Measurements from ENCODE around the gene MSANTD2.
A peak's percentile ranks its signal among the peaks of the same experiment; 100 is the strongest.
"Not testable (repeated sequence)": the region's sequence is repeated elsewhere in the genome, so short reads cannot be mapped to it uniquely, and the experiment has no call there.

Gene MSANTD2

DNA sequence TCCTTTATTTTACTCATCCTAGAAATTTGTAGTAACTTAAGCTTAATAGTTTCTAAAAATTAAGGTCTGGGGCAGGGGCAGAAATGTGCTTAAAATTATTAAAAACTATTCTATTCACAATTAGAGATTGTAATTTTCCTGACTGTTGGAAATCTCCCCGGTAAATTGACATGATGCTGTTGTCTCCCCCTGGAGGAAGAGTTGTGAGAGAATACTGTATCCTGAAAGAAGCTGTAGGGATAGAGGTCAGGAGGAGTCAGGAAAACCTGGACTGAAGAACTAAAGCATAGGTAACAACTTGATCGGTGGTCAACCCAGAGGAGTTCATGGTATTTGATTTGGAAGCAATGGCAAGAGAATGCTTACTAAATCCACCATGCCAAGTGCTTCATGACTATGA lies 21.9 kb downstream of the MSANTD2 start:
- H3K4me3 ChIP-seq (ENCODE audit: low read depth, low read length), result no peak overlapping the region

DNA sequence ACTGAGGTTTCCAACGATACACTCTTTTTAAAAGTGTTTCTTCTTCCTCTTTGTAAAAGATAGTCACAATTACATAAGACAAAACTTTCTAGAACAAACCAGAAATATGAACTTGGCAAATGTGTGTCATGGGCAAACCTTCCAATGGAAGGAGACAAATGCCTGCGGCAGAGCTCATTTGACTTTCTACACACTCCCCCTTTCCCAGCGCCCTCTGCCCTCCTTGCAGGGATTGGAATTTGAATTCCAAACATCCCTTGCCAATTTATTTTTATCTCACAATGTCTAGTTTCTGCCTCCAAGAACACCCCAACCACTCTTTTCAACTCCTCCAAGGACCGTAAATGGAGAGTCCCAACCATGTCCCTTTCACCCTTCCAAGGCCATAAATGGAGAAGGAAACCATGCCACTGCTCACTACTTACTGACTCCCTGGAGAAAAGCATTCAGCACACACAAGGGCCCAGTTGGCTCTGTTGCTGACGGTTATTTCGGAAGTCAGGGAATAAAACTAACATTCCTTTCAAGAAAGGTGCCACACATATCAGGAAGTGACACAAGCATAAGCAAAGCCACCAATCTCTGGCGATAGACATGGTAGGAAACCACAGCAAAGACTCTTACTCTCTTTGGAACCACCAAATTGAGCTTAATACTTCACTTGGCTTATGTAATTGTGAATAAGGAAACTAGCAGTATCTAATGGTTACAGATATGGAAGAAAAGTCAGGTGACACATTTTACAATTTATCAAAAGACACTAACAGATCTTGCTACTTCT lies 23.2 kb downstream of the MSANTD2 start:
- no peak overlapping the region for H3K4me3 ChIP-seq (ENCODE audit: low read depth, low read length)

DNA sequence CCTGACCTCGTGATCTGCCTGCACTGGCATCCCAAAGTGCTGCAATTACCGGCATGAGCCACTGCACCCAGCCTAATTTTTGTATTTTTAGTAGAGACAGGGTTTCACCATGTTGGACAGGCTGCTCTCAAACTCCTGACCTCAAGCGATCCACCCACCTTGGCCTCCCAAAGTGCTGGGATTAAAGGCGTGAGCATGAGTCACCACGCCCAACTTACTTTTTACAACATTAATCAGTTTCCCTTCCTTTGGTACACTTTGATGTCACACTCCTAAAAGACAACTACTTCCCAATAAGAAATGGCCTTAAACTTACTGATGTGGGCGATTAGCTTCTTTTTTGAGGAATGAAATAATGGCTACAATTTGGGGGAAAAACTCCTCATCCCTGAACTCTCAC lies 29.2 kb downstream of the MSANTD2 start:
- not testable (repeated sequence) for H3K4me3 ChIP-seq (ENCODE audit: low read depth, low read length)

DNA sequence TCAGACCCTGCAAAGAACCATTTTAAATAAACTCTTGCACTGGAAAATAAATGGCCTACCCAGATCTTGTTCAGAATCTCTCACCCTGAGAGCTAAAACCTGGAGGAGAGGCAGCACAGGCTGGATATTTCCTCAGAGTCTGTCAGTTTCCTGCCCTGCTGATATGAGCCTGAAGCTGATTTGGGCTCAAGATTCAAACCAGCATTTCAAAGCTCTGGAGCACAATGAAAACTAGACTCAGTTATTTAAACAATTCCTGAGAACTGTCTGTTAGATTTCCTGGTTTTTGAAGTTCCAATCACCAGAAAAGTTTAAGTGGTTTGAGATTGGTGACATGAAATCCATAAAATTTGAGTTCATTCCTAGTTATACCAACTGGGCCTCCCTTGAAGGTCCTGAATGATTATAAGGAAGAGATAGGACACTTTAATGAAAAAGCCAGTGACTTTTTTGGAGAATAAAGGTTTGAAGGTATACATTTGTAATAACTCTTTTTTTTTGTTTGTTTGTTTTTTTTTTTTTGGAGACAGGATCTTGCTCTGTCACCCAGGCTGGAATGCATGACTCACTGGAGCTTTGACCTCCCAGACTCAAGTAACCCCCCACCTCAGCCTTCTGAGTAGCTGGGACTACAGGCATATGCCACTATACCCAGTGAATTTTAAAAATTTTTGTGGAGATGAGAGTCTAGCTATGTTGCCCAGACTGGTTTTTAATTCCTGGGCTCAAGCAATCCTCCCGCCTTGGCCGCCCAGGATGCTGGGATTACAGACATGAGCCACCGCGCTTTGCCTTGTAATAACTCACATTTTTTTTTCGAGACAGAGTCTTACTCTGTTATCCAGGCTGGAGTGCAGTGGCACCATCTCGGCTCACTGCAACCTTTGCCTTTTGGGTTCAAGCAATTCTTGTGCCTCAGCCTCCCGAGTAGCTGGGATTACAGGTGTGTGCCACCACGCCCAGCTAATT lies 30.1 kb downstream of the MSANTD2 start:
- no peak overlapping the region for H3K4me3 ChIP-seq (ENCODE audit: low read depth, low read length)

DNA sequence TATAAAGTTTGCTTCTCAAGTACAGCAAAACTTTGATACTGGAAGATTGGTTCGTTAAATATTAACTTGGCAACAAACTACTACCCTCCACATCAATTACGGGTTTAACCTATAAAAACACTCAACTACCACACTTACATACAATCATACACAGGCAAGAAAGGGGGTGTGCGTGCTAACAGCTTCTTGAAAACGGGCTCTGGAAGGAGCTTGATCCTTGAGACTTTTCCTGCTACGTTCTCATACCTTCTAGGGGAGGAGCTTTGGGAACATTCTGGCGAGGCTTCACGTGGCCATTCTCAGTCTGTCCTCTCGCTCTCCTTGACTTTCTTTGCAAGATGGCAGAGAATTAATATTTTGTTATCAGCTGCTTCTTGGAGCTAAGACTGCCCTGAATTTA lies 31.3 kb downstream of the MSANTD2 start:
- no peak overlapping the region for H3K4me3 ChIP-seq (ENCODE audit: low read depth, low read length)

DNA sequence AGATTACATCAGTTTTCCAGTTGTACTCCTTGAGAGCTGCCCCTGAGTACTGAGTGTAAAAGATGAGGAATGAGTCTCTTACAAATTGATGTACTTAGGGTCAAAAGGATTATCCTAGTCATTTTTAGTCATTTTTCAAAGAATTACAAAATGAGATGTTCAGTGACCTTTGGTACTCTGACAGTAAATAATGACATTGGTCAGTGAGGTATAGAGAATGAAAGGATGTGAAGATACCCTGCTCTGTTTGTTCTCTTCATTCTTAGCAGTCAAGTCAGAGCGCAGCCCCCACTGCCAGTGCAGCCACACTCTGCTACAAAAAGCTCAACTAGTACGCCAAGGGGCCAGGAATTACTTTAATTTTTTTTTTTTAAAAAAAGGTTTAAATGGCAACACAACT lies 34.0 kb downstream of the MSANTD2 start:
- H3K4me3 ChIP-seq (ENCODE audit: low read depth, low read length), result no peak overlapping the region

DNA sequence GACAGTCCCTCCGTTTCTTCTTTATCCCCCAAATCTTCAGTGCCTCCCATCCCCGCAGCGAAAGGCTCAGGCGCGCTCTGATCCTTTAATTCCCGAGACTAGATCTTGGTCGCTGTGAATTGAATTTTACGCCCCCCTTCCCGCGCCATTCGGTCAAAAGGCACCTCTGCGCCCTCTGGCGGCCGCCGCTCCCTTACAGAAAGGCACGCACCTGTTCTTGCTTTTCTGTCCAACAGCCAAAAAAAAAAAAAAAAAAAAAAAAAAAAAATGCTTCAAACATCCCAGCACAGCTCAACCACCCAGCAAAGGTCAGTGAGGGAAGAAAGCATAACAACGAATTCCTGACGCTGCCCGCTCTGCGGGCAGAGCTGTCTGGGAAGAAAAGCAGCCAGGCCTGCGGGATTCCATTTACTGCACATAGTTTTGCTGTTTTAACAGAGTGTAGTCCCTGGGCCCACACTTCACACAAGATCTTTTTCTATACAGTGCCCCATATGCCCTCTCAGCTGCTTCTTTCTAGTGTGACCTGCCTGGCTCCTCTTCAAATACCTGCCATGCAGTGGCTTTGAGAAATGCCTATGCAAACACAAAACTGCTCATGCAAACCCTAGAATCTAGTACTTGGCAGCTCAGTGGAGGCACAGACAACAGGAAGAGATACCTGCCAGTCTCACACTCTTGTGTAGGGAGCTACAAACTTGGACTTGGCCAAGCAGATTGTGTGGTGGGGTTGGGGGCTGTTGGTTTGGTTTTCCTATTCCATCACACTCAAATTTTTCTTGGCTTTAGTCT lies 36.9 kb downstream of the MSANTD2 start:
- peak overlapping the region; percentile 51 for H3K4me3 ChIP-seq (ENCODE audit: low read depth, low read length)

DNA sequence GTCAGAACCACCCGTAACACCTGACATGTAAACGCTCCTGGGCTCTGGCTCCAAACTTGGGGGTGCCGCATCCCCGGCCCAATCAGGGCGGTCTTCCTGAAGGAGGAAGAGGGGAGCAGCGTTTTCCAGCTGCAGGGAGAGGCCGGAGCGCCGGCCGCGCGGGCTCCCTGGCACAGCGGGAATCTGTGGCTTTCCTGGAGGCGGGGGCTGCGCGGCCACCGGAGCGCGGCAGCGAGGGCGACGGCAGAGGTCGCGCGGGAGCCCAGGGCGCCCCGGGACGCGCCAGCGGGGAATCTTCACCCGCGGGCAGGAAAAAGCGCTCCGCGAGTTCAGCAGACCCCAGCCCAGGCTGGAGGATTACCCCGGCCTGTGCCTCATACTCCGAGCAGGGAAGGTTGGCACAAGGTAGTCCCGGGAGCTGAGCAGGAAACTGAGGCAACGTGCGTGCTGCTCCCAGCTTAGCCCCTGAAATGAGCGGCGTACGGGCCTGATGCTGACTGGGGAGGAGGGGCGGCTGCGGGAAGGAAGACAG lies 37.5 kb downstream of the MSANTD2 start:
- H3K4me3 ChIP-seq (ENCODE audit: low read depth, low read length), result peak overlapping the region; percentile 51

DNA sequence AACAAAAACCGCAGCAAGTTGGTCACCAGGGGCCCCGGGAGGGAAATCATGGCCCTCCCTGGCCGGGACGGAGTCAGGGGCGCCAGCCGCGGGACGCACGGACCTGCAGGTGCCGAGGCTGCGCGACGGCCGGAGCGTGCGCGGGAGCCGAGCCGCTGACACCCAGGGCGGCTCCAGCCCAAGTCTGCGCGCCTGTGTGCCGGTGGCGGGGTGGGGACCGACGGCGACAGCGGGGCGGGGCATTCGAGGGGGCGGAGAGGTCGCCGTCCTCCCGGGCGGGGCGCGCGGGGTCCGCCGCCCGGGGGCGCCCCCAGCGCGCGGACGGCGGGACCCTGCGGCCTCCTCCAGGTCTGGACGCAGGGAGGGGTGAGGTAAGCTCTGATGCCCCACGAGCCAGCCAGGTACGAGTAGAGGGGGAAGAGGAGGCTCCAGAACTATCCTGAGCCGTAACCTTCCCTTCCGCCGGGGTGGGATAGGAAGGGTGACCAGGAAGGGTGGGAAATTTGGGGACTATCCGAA lies 38.0 kb downstream of the MSANTD2 start, which contains the start of gene ESAM:
Gene ESAM, minus strand, starts transcription at position 186 of the 519 bp plus-strand sequence. Its CDS starts 136 bp downstream, at position 50.
- H3K4me3 ChIP-seq (ENCODE audit: low read depth, low read length), result peak within 1 kb of the TSS; percentile 51

DNA sequence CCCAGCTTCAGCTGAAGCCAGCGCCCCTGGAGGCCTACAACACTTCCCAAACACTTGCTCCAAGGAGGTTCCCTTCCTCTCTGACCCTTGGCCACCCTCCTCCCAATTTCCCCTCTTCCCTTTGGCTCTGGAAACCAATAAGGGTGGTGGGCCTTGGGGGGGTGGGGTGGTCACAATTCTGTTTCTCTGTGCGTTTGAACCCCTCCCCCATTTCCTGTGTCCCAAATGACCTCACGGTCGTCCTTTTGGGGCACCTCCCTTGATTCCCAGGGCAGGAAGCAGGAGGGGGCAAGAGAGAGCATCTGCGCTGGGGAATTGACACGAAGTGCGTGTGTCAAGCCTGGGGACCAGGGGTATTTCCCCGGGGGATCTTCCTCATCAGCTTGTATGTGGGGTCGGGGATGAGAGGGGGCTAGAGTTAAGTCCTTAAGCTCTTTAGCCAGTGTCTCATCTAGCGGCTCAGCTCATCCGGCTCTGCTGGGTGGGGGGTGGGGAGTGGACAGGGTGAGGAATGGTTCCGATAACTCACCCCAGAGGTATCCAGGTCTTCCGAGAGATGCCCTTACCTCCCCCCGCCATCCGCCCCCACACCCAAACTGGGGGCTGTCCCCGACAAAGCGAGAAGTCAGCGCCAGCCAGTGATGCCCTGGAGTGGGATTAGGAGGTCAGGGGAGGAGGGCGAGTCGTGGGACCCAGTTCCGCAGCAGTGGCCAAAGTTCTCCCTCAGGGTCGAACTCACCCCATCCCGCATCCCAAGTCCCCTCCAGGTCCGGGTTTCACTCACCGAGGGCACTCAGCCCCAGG lies 38.7 kb downstream of the MSANTD2 start:
- H3K4me3 ChIP-seq (ENCODE audit: low read depth, low read length), result peak overlapping the region; percentile 51

DNA sequence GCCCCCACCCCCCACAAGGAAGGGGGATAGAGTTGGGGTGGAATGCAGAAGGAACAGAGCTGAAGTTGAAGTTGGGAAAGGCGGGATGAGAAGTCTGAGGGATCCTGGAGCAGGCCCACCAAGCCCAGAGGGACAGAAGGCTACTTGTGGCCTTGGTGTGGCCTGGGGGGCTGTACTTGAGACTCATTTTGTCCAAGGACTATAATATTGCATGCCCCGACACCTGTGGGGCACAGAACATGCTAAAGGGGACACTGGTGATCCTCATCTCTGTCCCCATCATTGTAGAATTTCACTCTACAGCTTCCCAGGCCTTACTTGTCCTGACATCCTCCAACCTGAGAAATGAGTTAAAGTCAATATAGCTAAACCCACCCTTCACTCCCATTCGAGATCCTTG lies 39.4 kb downstream of the MSANTD2 start:
- no peak overlapping the region for H3K4me3 ChIP-seq (ENCODE audit: low read depth, low read length)

DNA sequence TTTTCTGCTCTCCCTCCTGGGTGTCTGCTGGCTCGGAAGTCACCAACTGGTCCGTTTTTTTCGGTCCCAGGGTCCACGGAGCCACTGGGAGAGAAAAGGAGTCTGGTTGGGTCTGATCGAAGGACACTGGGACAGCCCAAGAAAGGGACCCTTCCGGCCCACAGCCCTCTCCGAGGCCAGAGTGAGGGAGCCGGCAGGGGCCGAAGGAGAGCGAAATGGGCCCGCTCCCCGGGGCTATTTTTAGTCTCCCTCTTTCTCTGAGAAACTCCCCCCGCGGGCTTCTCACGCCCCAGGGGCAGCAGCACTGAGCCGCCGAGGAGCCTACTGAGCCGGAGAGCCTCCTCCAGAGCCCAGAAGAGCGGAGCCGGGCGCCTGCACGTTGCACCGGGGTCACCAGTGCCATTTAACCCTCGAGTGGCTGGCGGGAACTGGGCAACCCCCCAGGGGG lies 40.0 kb downstream of the MSANTD2 start:
- no peak overlapping the region for H3K4me3 ChIP-seq (ENCODE audit: low read depth, low read length)

DNA sequence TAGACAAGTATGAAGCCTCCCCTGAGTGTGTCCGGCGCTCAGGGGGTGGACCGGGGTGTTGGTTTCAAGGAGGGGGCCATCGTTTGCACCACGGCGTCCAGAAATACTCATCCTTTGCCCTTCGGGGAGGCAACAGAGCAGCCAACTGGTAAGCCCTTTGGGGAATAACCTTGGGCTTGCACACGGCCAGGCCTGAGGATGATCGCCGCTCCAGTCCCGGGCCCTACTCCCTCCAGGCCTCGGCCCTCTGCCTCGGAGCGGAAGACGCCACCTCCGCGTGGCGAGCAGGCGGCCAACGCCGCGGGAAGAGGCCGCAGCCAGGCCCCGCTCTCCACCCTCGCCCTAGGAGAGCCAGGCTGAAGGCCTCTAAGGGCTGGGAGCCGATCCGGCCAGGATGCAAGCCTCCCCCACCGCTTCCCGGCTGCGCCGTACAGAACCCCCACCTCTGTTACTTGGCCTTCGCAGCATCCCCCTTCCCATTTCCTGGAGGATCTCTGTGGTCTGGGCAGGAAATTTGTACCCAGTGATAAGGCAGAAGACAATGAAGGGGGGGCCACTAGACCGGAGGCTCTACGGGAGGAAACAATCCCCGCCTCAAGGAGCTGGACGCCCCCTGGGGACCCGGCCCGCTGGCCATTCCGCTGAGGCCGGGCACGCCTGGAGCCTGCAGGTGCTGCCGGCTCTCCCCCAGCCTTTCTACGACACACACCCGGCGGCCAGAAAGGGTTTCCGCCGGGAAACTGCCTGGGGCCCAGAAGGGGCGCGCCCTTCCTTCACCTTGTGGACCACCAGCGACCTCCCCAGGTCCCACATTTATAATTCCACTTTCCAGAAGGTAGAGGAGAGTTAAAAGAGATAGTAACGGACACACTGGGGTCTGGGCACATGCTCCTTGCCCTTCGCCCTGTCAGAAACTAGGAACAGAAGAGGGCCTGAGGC lies 40.7 kb downstream of the MSANTD2 start:
- no peak overlapping the region for H3K4me3 ChIP-seq (ENCODE audit: low read depth, low read length)

DNA sequence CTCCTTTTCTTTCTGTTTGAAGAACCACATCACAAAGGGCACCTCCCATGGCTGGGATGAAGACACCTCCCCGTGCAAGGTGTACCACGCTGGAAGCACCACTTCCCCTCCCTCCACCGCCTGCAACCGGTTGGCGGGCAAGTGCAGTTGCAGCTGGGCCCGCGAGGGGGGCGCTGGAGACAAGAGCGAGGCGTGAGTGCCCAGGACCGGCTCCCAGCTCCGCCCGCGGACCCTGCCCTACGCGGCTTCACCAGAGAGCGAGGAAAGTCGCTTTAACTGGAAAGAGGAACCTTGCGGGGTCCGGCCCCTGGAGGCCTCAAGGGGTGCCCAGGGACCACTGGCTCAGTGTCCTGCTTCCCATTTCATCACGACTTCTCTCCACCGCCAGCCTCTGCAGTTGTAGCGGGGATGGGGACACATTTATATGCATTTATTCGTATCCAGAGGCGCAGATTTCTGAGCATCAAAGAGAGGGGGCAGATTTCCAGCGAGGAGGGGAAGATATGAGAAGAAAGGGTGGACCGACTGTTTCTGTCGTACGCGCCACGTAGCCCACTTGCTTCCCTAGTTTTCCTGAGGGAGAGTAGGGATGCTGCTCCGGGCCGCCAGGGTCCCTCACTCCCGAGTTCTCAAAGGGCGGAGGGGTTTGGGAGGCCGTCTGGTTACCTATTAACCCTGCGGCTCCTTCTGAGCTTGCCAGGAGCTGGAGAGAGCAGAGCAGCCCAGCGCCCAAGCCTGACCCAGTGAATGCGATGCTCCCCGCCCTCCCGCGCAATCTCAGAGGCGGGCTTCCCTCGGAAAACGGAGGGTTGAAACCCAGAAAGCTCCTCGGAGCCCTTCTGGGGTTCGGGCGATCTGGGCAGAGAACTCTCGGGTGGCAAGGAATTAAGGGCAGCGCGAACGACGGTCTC lies 41.6 kb downstream of the MSANTD2 start:
- H3K4me3 ChIP-seq (ENCODE audit: low read depth, low read length), result no peak overlapping the region

DNA sequence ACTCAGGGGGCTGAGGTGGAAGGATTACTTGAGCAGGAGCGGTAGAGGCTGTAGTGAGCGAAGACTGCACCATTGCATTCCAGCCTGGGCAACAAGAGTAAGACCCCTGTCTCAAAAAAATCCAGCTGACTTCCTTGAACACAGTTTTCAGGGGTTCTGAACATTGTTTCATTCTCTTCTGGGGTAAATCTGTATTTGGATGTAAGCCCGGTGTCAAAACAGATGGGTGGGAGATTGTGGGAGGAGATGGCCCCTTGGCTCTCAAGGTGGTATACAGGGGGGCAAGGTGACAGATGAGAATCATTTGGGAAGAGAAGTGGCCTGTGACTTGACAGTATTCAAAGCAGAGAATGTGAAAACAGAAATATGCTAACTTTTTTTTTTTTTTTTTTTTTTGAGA lies 42.9 kb downstream of the MSANTD2 start:
- no peak overlapping the region for H3K4me3 ChIP-seq (ENCODE audit: low read depth, low read length)

DNA sequence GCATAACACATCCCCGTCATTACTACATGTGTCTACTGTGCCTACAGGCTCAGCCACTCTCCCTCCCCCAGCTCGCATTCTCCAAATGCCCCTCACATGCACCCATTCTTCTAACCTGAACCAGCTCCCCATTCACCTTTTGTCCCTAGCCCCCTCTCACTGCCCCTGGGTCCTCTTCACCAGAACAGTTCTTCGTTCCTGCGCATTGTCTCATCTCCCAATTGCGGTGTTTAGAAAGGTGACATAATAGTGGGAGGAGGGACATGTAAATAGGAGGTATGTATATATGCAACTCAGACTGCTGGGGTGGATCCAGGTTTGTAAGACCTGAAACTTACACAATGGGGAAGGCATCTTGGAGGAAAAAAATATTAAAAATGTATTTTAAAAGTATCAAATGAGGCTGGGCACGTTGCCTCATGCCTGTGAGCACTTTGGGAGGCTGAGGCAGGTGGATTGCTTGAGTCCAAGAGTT lies 43.4 kb downstream of the MSANTD2 start:
- no peak overlapping the region for H3K4me3 ChIP-seq (ENCODE audit: low read depth, low read length)

DNA sequence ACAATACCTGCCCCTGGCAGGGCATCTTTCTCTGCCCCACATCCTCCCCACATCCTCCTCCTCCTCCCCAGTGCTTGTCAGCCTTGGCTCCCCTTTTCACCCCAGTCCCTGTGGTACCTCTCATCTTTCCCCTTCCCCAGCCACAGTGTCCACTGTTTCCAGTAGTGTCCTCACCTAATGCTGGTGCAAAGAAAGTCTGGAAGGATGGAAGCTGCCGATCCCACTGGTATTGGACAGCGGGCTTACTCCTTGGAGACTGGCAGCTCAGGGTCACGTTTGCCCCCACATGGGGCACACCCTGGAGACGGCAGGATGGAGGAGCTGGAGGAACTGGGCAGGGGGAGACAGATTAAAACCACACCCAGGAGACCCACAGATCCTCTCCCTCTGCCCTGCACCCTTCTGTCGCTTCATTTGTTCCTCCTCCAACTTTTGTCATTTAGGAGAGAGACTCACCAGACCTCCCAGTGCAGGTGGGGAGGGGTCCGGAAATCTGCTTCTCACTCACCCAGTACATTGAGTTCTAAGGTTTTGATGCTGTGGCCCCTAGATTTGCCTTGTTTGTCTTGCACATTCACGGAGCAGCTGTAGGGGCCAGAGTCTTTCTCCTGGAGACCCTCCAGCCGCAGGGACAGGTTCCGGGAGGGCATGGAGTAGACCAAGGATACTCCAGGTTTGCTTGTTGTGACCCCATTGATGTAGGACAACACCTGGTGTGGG lies 44.0 kb downstream of the MSANTD2 start:
- H3K4me3 ChIP-seq (ENCODE audit: low read depth, low read length), result no peak overlapping the region

Measured in iPS-11a (cell line).